Activated naive CD4-positive, alpha-beta T cell treated with anti-CD3 and anti-CD28 coated beads, Interleukin-2, amount 10 ng/mL, durations not matched to agents 7 days and 5 days (primary cell): ENCODE data around the gene MISP3.
A peak's percentile ranks its signal among the peaks of the same experiment; 100 is the strongest.

Experiments used
- CTCF ChIA-PET: fragments of 350-600 bp; sonication (Branson Sonifier 250); formaldehyde crosslinking; loops from one replicate; lab custom pipeline; 2021; ENCODE audit warnings: antibody characterized with exemption; lab: Charles Lee
- DNase-seq: peaks from one replicate; pipeline ENCODE4 v3.0.0-alpha.2; 2020
- H3K27ac Mint-ChIP-seq: one replicate; pipeline ENCODE4 v1.8.0; 2021; ENCODE audit warnings: mild to moderate bottlenecking, moderate library complexity, mixed read lengths
- H3K27me3 Mint-ChIP-seq: one replicate; pipeline ENCODE4 v1.8.0; 2021; ENCODE audit warnings: mild to moderate bottlenecking, mixed read lengths
- H3K36me3 Mint-ChIP-seq: one replicate; pipeline ENCODE4 v1.8.0; 2021; ENCODE audit warnings: mixed read lengths
- H3K4me1 Mint-ChIP-seq: one replicate; pipeline ENCODE4 v1.8.0; 2021; ENCODE audit warnings: mixed read lengths
- H3K4me3 Mint-ChIP-seq: one replicate; pipeline ENCODE4 v1.8.0; 2021; ENCODE audit warnings: mild to moderate bottlenecking, moderate library complexity, mixed read lengths
- H3K9me3 Mint-ChIP-seq: one replicate; pipeline ENCODE4 v1.8.0; 2021; ENCODE audit warnings: mixed read lengths

The MISP3 gene

GRCh38 chr19:14091081-14091812 lies 18.7 kb downstream of the MISP3 start:
- CTCF ChIA-PET, result interaction anchor here (1.0 to 1.5 kb wide), 3 partner anchors 18 to 209 kb away, joined by 3 to 6 read pairs (median 4); no protein-coding TSS in a partner anchor
- Mint-ChIP-seq H3K36me3 (peaks cover 38% of the 10 kb centered on the region), H3K27me3 (no peaks in the 10 kb centered on the region), H3K27ac (peak overlapping the region; percentile 99), H3K9me3 (peaks cover 13% of the 10 kb centered on the region), H3K4me3 (peak overlapping the region; percentile 100), H3K4me1 (peaks cover 29% of the 10 kb centered on the region)
- DNase-seq, result peak; percentile 86

GRCh38 chr19:14091813-14092462 lies 19.4 kb downstream of the MISP3 start:
- H3K4me1 Mint-ChIP-seq, result peaks cover 29% of the 10 kb centered on the region
- peaks cover 45% of the 10 kb centered on the region for H3K36me3 Mint-ChIP-seq

GRCh38 chr19:14093117-14093823 lies 20.7 kb downstream of the MISP3 start:
- H3K4me3 Mint-ChIP-seq, result peak overlapping the region; percentile 51
- H3K27ac Mint-ChIP-seq, result peak overlapping the region; percentile 65

More at GRCh38 chr19:14091813-14092462, 19.4 kb downstream of the MISP3 start:
- H3K4me3 Mint-ChIP-seq, result peak overlapping the region; percentile 100
- H3K27ac Mint-ChIP-seq, result peak overlapping the region; percentile 99
- CTCF ChIA-PET, result interaction anchor here (1.0 to 1.5 kb wide), 3 partner anchors 18 to 210 kb away, joined by 3 to 6 read pairs (median 4); no protein-coding TSS in a partner anchor
- H3K9me3 Mint-ChIP-seq, result peaks cover 13% of the 10 kb centered on the region
- H3K27me3 Mint-ChIP-seq, result no peaks in the 10 kb centered on the region
- peak; percentile 76 for DNase-seq

GRCh38 chr19:14094854-14095253 lies 22.3 kb downstream of the MISP3 start:
- Mint-ChIP-seq H3K27ac (peak overlapping the region; percentile 5), H3K36me3 (peaks cover 37% of the 10 kb centered on the region), H3K4me3 (no peak overlapping the region), H3K4me1 (peaks cover 15% of the 10 kb centered on the region), H3K27me3 (no peaks in the 10 kb centered on the region), H3K9me3 (peaks cover 13% of the 10 kb centered on the region)
- no peak for DNase-seq
- CTCF ChIA-PET, result interaction anchor here (0.8 to 1.1 kb wide), 2 partner anchors 20 to 254 kb away, joined by 3 read pairs; no protein-coding TSS in a partner anchor

More at GRCh38 chr19:14093117-14093823, 20.7 kb downstream of the MISP3 start:
- Mint-ChIP-seq H3K4me1 (peaks cover 24% of the 10 kb centered on the region), H3K36me3 (peaks cover 47% of the 10 kb centered on the region), H3K27me3 (no peaks in the 10 kb centered on the region), H3K9me3 (peaks cover 13% of the 10 kb centered on the region)
- CTCF ChIA-PET, result interaction anchor here (0.7 to 1.2 kb wide), 3 partner anchors 19 to 256 kb away, joined by 3 to 6 read pairs (median 3); a partner anchor contains a TSS
- no peak for DNase-seq

- Mint-ChIP-seq H3K36me3 (peaks cover 40% of the 10 kb centered on the region), H3K9me3 (peaks cover 13% of the 10 kb centered on the region), H3K27ac (no peak overlapping the region), H3K27me3 (no peaks in the 10 kb centered on the region), H3K4me1 (peaks cover 14% of the 10 kb centered on the region), H3K4me3 (no peak overlapping the region)
- DNase-seq, result no peak
- CTCF ChIA-PET, result no interaction called here
Measured at GRCh38 chr19:14096272-14096992, 23.8 kb downstream of the MISP3 start.

GRCh38 chr19:14097532-14098151 lies 25.1 kb downstream of the MISP3 start:
- CTCF ChIA-PET, result no interaction called here
- Mint-ChIP-seq H3K36me3 (peaks cover 33% of the 10 kb centered on the region), H3K4me1 (peaks cover 6% of the 10 kb centered on the region), H3K27me3 (no peaks in the 10 kb centered on the region), H3K27ac (no peak overlapping the region), H3K4me3 (no peak overlapping the region), H3K9me3 (peaks cover 9% of the 10 kb centered on the region)
- DNase-seq, result no peak

GRCh38 chr19:14101003-14101545 lies 28.5 kb downstream of the MISP3 start:
- H3K36me3 Mint-ChIP-seq, result peaks cover 32% of the 10 kb centered on the region
- CTCF ChIA-PET, result no interaction called here
- H3K4me1 Mint-ChIP-seq, result no peaks in the 10 kb centered on the region
- H3K9me3 Mint-ChIP-seq, result no peaks in the 10 kb centered on the region
- H3K27me3 Mint-ChIP-seq, result no peaks in the 10 kb centered on the region
- H3K4me3 Mint-ChIP-seq, result no peak overlapping the region
- no peak for DNase-seq
- H3K27ac Mint-ChIP-seq, result peak overlapping the region; percentile 37

GRCh38 chr19:14102102-14102696 lies 29.6 kb downstream of the MISP3 start:
- peaks cover 23% of the 10 kb centered on the region for H3K36me3 Mint-ChIP-seq
- H3K4me3 Mint-ChIP-seq, result no peak overlapping the region
- no peaks in the 10 kb centered on the region for H3K4me1 Mint-ChIP-seq
- no peaks in the 10 kb centered on the region for H3K9me3 Mint-ChIP-seq
- CTCF ChIA-PET, result interaction anchor here (0.7 to 1.9 kb wide), 3 partner anchors 11 to 423 kb away, joined by 3 to 7 read pairs (median 3); partner anchors contain the start of gene ASF1B
- DNase-seq, result no peak
- H3K27ac Mint-ChIP-seq, result no peak overlapping the region
- H3K27me3 Mint-ChIP-seq, result no peaks in the 10 kb centered on the region

- Mint-ChIP-seq H3K27ac (no peak overlapping the region), H3K9me3 (no peaks in the 10 kb centered on the region), H3K4me1 (no peaks in the 10 kb centered on the region), H3K36me3 (peaks cover 20% of the 10 kb centered on the region), H3K4me3 (no peak overlapping the region), H3K27me3 (no peaks in the 10 kb centered on the region)
- CTCF ChIA-PET, result interaction anchor here (0.7 to 1.9 kb wide), 3 partner anchors 11 to 424 kb away, joined by 3 to 7 read pairs (median 3); partner anchors contain the start of gene ASF1B
- no peak for DNase-seq
Measured at GRCh38 chr19:14102756-14103155, 30.2 kb downstream of the MISP3 start.

- DNase-seq, result no peak
- CTCF ChIA-PET, result interaction anchor here (1.9 kb wide), 1 partner anchor 10 kb away, joined by 7 read pairs; no protein-coding TSS in a partner anchor
- H3K27me3 Mint-ChIP-seq, result no peaks in the 10 kb centered on the region
- H3K36me3 Mint-ChIP-seq, result peaks cover 15% of the 10 kb centered on the region
- H3K27ac Mint-ChIP-seq, result no peak overlapping the region
- no peaks in the 10 kb centered on the region for H3K9me3 Mint-ChIP-seq
- no peaks in the 10 kb centered on the region for H3K4me1 Mint-ChIP-seq
- H3K4me3 Mint-ChIP-seq, result no peak overlapping the region
Measured at GRCh38 chr19:14103310-14103709, 30.7 kb downstream of the MISP3 start.

GRCh38 chr19:14105680-14106079 lies 33.1 kb downstream of the MISP3 start:
- Mint-ChIP-seq H3K4me3 (no peak overlapping the region), H3K27me3 (no peaks in the 10 kb centered on the region), H3K36me3 (peaks cover 15% of the 10 kb centered on the region), H3K27ac (peak overlapping the region; percentile 45), H3K9me3 (no peaks in the 10 kb centered on the region), H3K4me1 (peaks cover 2% of the 10 kb centered on the region)
- CTCF ChIA-PET, result no interaction called here
- DNase-seq, result no peak

GRCh38 chr19:14106840-14107239 lies 34.3 kb downstream of the MISP3 start:
- no peak overlapping the region for H3K27ac Mint-ChIP-seq
- DNase-seq, result no peak
- peaks cover 8% of the 10 kb centered on the region for H3K4me1 Mint-ChIP-seq
- peaks cover 12% of the 10 kb centered on the region for H3K36me3 Mint-ChIP-seq
- H3K27me3 Mint-ChIP-seq, result no peaks in the 10 kb centered on the region
- no peaks in the 10 kb centered on the region for H3K9me3 Mint-ChIP-seq
- no peak overlapping the region for H3K4me3 Mint-ChIP-seq
- CTCF ChIA-PET, result no interaction called here
